ENCODE data around the gene TBC1D25. TPM values are rescaled to one million over a fixed set of nuclear protein-coding genes. Genes with fewer than 3 reads are reported as not detected.

TBC1D25 gene
- total RNA-seq, 3 donors from 2014 or later (not counting 1 experiment from before 2014, with no cell fraction given): 34.9 to 41.8 (median 36.1) TPM

DNA sequence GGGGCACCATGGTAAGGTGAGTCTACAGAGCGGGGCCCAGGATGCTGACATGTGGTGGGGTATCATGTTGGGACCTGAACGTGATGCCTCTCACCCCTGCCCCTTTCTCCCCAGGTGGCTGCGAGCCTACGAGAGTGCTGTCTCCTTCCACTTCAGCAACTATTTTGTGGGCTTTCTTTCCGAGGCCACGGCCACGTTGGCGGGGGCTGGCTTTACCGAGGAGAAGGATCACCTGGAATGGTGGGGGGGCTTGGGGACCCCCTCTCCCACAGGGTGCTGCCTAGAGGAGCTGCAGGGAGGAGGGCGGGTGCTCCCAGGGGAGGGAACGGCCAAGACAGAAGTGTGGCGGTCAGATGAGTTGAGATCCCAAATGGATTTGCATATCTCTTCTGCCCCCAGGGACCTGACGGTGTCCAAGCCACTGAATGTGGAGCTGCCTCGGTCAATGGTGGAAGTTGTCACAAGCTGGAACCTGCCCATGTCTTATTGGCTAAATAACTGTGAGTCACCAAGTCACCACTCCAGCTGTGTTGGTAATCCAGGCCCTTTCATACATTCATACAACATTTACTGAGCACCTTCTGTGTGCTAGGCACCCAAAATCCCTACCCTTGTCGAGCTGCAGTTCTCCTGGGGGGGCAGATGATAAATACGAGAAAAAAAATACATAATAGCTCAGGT is 25.2 kb upstream of the TBC1D25 start:
- intact Hi-C loops (cut with micrococcal nuclease): no loop called here
- DNase-seq: no peak
- ATAC-seq: no peak
- no peaks in the 10 kb centered on the region for H3K27me3 Mint-ChIP-seq (ENCODE audit: low read depth in 2 of 2)
- Histone ChIP-seq H3K36me3 (ENCODE audit: control insufficient read depth, insufficient read depth, low read length) (peaks cover 3% of the 10 kb centered on the region), H3K4me1 (ENCODE audit: control insufficient read depth, insufficient read depth, low read length) (peaks cover 8% of the 10 kb centered on the region), H3K27me3 (ENCODE audit: control insufficient read depth, insufficient read depth, low read length) (no peaks in the 10 kb centered on the region), H3K9me3 (ENCODE audit: control insufficient read depth, insufficient read depth, low read length) (no peaks in the 10 kb centered on the region), H3K4me3 (ENCODE audit: low read length) (no peak overlapping the region), H3K27ac (ENCODE audit: low read length) (no peak overlapping the region)
- H3K36me3 Mint-ChIP-seq: no peaks in the 10 kb centered on the region
- H3K27ac Mint-ChIP-seq: no peak overlapping the region
- no peak overlapping the region for H3K4me3 Mint-ChIP-seq
- H3K9me3 Mint-ChIP-seq: no peaks in the 10 kb centered on the region
- TF ChIP-seq, protein P1, sequence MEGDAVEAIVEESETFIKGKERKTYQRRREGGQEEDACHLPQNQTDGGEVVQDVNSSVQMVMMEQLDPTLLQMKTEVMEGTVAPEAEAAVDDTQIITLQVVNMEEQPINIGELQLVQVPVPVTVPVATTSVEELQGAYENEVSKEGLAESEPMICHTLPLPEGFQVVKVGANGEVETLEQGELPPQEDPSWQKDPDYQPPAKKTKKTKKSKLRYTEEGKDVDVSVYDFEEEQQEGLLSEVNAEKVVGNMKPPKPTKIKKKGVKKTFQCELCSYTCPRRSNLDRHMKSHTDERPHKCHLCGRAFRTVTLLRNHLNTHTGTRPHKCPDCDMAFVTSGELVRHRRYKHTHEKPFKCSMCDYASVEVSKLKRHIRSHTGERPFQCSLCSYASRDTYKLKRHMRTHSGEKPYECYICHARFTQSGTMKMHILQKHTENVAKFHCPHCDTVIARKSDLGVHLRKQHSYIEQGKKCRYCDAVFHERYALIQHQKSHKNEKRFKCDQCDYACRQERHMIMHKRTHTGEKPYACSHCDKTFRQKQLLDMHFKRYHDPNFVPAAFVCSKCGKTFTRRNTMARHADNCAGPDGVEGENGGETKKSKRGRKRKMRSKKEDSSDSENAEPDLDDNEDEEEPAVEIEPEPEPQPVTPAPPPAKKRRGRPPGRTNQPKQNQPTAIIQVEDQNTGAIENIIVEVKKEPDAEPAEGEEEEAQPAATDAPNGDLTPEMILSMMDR (IDR thresholded peaks at IDR 0.05): no peak
- 96% methylated on average over 8 of the region's 16 CpGs for WGBS (ENCODE audit: insufficient coverage)
- peaks cover 7 to 31% of the 10 kb centered on the region in 2 donors for H3K4me1 Mint-ChIP-seq

DNA sequence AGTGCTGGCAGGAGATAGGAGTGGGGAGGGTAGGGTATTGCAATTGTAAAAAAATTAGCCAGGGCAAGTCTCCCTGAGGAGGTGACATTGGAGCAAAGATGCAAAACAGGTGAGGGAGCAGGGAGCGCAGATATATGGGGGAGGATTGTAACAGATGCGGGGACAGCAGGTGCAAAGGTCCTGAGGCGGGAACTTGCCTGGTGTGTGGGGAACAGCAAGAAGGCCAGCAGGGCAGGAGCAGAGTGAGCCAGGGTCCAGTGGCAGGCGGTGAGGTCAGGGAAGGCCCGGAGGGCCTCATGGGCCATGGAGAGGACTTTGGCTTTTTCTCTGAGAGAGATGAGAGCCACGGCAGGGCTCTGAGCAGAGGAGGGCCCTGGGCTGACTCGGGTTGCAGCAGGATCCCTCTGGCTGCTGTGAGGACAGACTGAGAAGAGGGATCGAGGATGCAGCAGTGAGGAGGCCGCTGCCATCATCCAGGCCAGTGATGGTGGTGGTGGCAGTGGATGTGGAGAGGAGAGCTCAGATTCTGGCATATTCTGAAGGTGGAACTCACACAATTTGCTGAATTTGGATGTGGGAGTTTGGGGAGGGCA is 24.6 kb upstream of the TBC1D25 start:
- no peaks in the 10 kb centered on the region for H3K36me3 Mint-ChIP-seq
- Histone ChIP-seq H3K4me1 (ENCODE audit: control insufficient read depth, insufficient read depth, low read length) (peaks cover under 1% of the 10 kb centered on the region), H3K27ac (ENCODE audit: low read length) (no peak overlapping the region), H3K27me3 (ENCODE audit: control insufficient read depth, insufficient read depth, low read length) (no peaks in the 10 kb centered on the region), H3K36me3 (ENCODE audit: control insufficient read depth, insufficient read depth, low read length) (peaks cover 3% of the 10 kb centered on the region), H3K9me3 (ENCODE audit: control insufficient read depth, insufficient read depth, low read length) (no peaks in the 10 kb centered on the region), H3K4me3 (ENCODE audit: low read length) (no peak overlapping the region)
- no peak overlapping the region for H3K27ac Mint-ChIP-seq
- ATAC-seq: no peak
- no peak for DNase-seq
- WGBS (ENCODE audit: insufficient coverage): 98% methylated on average over 9 of the region's 9 CpGs
- H3K4me1 Mint-ChIP-seq: peaks cover 2 to 24% of the 10 kb centered on the region in 2 donors
- intact Hi-C loops (cut with micrococcal nuclease): no loop called here
- no peak overlapping the region for H3K4me3 Mint-ChIP-seq
- TF ChIP-seq, protein P1 (IDR thresholded peaks at IDR 0.05): no peak
- H3K27me3 Mint-ChIP-seq (ENCODE audit: low read depth in 2 of 2): no peaks in the 10 kb centered on the region
- no peaks in the 10 kb centered on the region for H3K9me3 Mint-ChIP-seq

DNA sequence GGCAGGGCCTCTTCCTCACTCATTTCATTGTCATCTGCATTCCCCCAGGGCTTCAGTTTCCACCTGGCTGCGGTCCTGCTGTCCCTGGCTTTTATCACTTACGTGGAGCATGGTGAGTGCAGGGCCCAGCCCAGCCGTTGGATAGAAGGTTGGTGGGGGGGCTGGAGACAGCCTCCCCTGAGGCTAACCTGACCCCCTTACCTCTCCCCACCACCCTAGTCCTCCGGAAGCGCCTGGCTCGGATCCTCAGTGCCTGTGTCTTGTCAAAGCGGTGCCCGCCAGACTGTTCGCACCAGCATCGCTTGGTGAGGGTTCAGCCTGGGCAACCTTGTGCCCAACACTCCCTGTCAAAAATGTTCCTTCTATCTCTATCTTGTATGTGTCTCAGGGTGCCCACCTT is 23.7 kb upstream of the TBC1D25 start:
- Histone ChIP-seq H3K36me3 (ENCODE audit: control insufficient read depth, insufficient read depth, low read length) (peaks cover 3% of the 10 kb centered on the region), H3K4me3 (ENCODE audit: low read length) (no peak overlapping the region), H3K9me3 (ENCODE audit: control insufficient read depth, insufficient read depth, low read length) (no peaks in the 10 kb centered on the region), H3K4me1 (ENCODE audit: control insufficient read depth, insufficient read depth, low read length) (peaks cover 8% of the 10 kb centered on the region), H3K27ac (ENCODE audit: low read length) (no peak overlapping the region), H3K27me3 (ENCODE audit: control insufficient read depth, insufficient read depth, low read length) (no peaks in the 10 kb centered on the region)
- intact Hi-C loops (cut with micrococcal nuclease): no loop called here
- ATAC-seq (no peak), DNase-seq (no peak)
- H3K4me3 Mint-ChIP-seq: no peak overlapping the region
- H3K9me3 Mint-ChIP-seq: no peaks in the 10 kb centered on the region
- H3K27me3 Mint-ChIP-seq (ENCODE audit: low read depth in 2 of 2): no peaks in the 10 kb centered on the region
- H3K27ac Mint-ChIP-seq: no peak overlapping the region
- WGBS (ENCODE audit: insufficient coverage): 100% methylated on average over 7 of the region's 10 CpGs
- no peaks in the 10 kb centered on the region for H3K36me3 Mint-ChIP-seq
- TF ChIP-seq, protein P1 (IDR thresholded peaks at IDR 0.05): no peak
- peaks cover 7 to 24% of the 10 kb centered on the region in 2 donors for H3K4me1 Mint-ChIP-seq
